Measurements from ENCODE around the gene POFUT2. TPM values are rescaled to one million over a fixed set of nuclear protein-coding genes. Genes with fewer than 3 reads are reported as not detected.
A peak's percentile ranks its signal among the peaks of the same experiment; 100 is the strongest.
"Not testable (repeated sequence)": the region's sequence is repeated elsewhere in the genome, so short reads cannot be mapped to it uniquely, and the experiment has no call there.

The POFUT2 gene
- total RNA-seq, 2 donors from 2014 or later: 16.5 to 23.5 TPM

- ATAC-seq (peak; percentile 6 to 14), DNase-seq (ENCODE audit: low spot score) (no peak)
- no peaks in the 10 kb centered on the region for H3K4me1 Mint-ChIP-seq (ENCODE audit: low read depth in 2 of 2)
- H3K4me3 Mint-ChIP-seq: no peak overlapping the region
- H3K36me3 Mint-ChIP-seq: no peaks in the 10 kb centered on the region
- H3K27ac Mint-ChIP-seq: no peak overlapping the region
- H3K9me3 Mint-ChIP-seq: no peaks in the 10 kb centered on the region
- peaks cover 21 to 36% of the 10 kb centered on the region in 2 donors for H3K27me3 Mint-ChIP-seq
Measured at GRCh38 chr21:45309987-45310381, 22.3 kb upstream of the POFUT2 start.

- ATAC-seq (no peak), DNase-seq (ENCODE audit: low spot score) (peak; percentile 62)
- no peaks in the 10 kb centered on the region for H3K36me3 Mint-ChIP-seq
- peaks cover 21 to 32% of the 10 kb centered on the region in 2 donors for H3K27me3 Mint-ChIP-seq
- no peaks in the 10 kb centered on the region for H3K9me3 Mint-ChIP-seq
- no peak overlapping the region for H3K4me3 Mint-ChIP-seq
- no peak overlapping the region for H3K27ac Mint-ChIP-seq
- H3K4me1 Mint-ChIP-seq (ENCODE audit: low read depth in 2 of 2): no peaks in the 10 kb centered on the region
Measured at GRCh38 chr21:45309069-45309986, 21.6 kb upstream of the POFUT2 start.

- DNase-seq (ENCODE audit: low spot score) (peak; percentile 49), ATAC-seq (no peak)
- no peaks in the 10 kb centered on the region for H3K4me1 Mint-ChIP-seq (ENCODE audit: low read depth in 2 of 2)
- H3K9me3 Mint-ChIP-seq: no peaks in the 10 kb centered on the region
- H3K36me3 Mint-ChIP-seq: no peaks in the 10 kb centered on the region
- no peak overlapping the region for H3K27ac Mint-ChIP-seq
- no peak overlapping the region for H3K4me3 Mint-ChIP-seq
- H3K27me3 Mint-ChIP-seq: peaks cover 18 to 25% of the 10 kb centered on the region in 2 donors
Measured at GRCh38 chr21:45308194-45309068, 20.7 kb upstream of the POFUT2 start.

GRCh38 chr21:45307597-45308158 is 20.0 kb upstream of the POFUT2 start:
- H3K27ac Mint-ChIP-seq; H3K9me3 Mint-ChIP-seq; DNase-seq (ENCODE audit: low spot score); H3K36me3 Mint-ChIP-seq; H3K4me1 Mint-ChIP-seq (ENCODE audit: low read depth in 2 of 2); ATAC-seq; H3K4me3 Mint-ChIP-seq: not testable (repeated sequence)
- H3K27me3 Mint-ChIP-seq: peaks cover 12 to 21% of the 10 kb centered on the region in 2 donors

- DNase-seq (ENCODE audit: low spot score) (no peak), ATAC-seq (no peak)
- H3K4me1 Mint-ChIP-seq (ENCODE audit: low read depth in 2 of 2): no peaks in the 10 kb centered on the region
Measured at GRCh38 chr21:45306832-45307571, 19.3 kb upstream of the POFUT2 start.

GRCh38 chr21:45306453-45306831 is 18.7 kb upstream of the POFUT2 start:
- H3K9me3 Mint-ChIP-seq: no peaks in the 10 kb centered on the region
- no peak overlapping the region for H3K4me3 Mint-ChIP-seq
- no peak for DNase-seq (ENCODE audit: low spot score)
- no peaks in the 10 kb centered on the region for H3K36me3 Mint-ChIP-seq
- no peaks in the 10 kb centered on the region for H3K4me1 Mint-ChIP-seq (ENCODE audit: low read depth in 2 of 2)
- ATAC-seq: no peak
- no peak overlapping the region for H3K27ac Mint-ChIP-seq
- peaks cover 2 to 13% of the 10 kb centered on the region in 2 donors for H3K27me3 Mint-ChIP-seq

More at GRCh38 chr21:45306832-45307571, 19.3 kb upstream of the POFUT2 start:
- Mint-ChIP-seq H3K36me3 (no peaks in the 10 kb centered on the region), H3K9me3 (no peaks in the 10 kb centered on the region), H3K27ac (no peak overlapping the region), H3K27me3 (peaks cover 7 to 16% of the 10 kb centered on the region in 2 donors), H3K4me3 (no peak overlapping the region)

GRCh38 chr21:45305836-45306235 is 18.1 kb upstream of the POFUT2 start:
- Mint-ChIP-seq H3K4me1 (ENCODE audit: low read depth in 2 of 2) (no peaks in the 10 kb centered on the region), H3K27ac (no peak overlapping the region), H3K4me3 (no peak overlapping the region), H3K36me3 (no peaks in the 10 kb centered on the region), H3K9me3 (no peaks in the 10 kb centered on the region), H3K27me3 (peaks cover 0 to 11% of the 10 kb centered on the region in 2 donors)
- no peak for ATAC-seq
- no peak for DNase-seq (ENCODE audit: low spot score)

DNA sequence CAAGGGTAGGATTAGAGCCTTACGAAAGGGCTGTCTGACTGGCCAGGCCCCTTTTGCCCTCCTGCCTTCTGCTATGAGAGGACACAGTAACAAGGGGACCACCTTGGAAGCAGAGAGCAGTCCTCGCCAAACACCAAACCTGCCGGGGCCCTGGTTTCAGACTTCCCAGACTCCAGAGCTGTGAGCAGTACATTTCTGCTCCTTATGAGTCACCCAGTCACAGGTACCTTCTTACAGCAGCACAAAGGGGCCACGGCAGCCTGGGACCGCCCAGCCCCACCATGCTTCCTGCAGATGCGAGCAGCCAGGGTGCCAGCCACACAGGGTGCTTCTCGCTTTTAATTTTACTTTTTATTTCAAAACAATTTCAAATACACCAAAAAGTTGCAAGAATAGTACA is 17.2 kb upstream of the POFUT2 start:
- H3K27me3 Mint-ChIP-seq: peaks cover 0 to 11% of the 10 kb centered on the region in 2 donors
- H3K27ac Mint-ChIP-seq: no peak overlapping the region
- no peaks in the 10 kb centered on the region for H3K9me3 Mint-ChIP-seq
- H3K36me3 Mint-ChIP-seq: no peaks in the 10 kb centered on the region
- DNase-seq (ENCODE audit: low spot score) (peak; percentile 56), ATAC-seq (no peak)
- no peaks in the 10 kb centered on the region for H3K4me1 Mint-ChIP-seq (ENCODE audit: low read depth in 2 of 2)
- H3K4me3 Mint-ChIP-seq: no peak overlapping the region

DNA sequence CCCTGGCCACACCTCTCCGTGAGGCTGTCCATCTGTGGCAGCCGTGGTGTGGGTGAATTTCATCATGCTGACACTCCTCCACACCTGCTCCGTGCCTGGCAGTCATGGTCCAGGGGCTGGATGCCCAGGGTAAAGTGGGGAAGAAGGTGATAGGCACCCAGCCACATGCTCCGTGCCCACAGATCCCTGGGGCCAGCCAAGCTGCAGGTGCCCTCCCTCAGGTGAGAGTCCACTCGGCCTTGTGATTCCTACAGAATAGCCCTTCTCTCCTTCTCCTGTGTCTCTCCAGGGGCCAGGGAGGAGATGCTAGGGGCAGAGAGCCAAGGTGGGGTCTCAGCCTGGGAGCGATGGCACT is 16.8 kb upstream of the POFUT2 start:
- no peak for ATAC-seq
- H3K9me3 Mint-ChIP-seq: no peaks in the 10 kb centered on the region
- no peak overlapping the region for H3K27ac Mint-ChIP-seq
- H3K4me3 Mint-ChIP-seq: no peak overlapping the region
- no peaks in the 10 kb centered on the region for H3K36me3 Mint-ChIP-seq
- H3K4me1 Mint-ChIP-seq (ENCODE audit: low read depth in 2 of 2): no peaks in the 10 kb centered on the region
- H3K27me3 Mint-ChIP-seq: peaks cover 0 to 11% of the 10 kb centered on the region in 2 donors
- no peak for DNase-seq (ENCODE audit: low spot score)

- Mint-ChIP-seq H3K4me3 (no peak overlapping the region), H3K9me3 (no peaks in the 10 kb centered on the region), H3K27me3 (peaks cover 0 to 8% of the 10 kb centered on the region in 2 donors), H3K4me1 (ENCODE audit: low read depth in 2 of 2) (no peaks in the 10 kb centered on the region), H3K36me3 (no peaks in the 10 kb centered on the region), H3K27ac (no peak overlapping the region)
- ATAC-seq (no peak), DNase-seq (ENCODE audit: low spot score) (peak; percentile 35)
Measured at GRCh38 chr21:45303751-45304475, 16.2 kb upstream of the POFUT2 start.

- DNase-seq (ENCODE audit: low spot score) (no peak), ATAC-seq (no peak)
- H3K27ac Mint-ChIP-seq: no peak overlapping the region
- no peak overlapping the region for H3K4me3 Mint-ChIP-seq
- H3K4me1 Mint-ChIP-seq (ENCODE audit: low read depth in 2 of 2): no peaks in the 10 kb centered on the region
- no peaks in the 10 kb centered on the region for H3K9me3 Mint-ChIP-seq
- peaks cover 0 to 5% of the 10 kb centered on the region in 2 donors for H3K27me3 Mint-ChIP-seq
- H3K36me3 Mint-ChIP-seq: no peaks in the 10 kb centered on the region
Measured at GRCh38 chr21:45303091-45303615, 15.5 kb upstream of the POFUT2 start.

GRCh38 chr21:45302082-45303061 is 14.7 kb upstream of the POFUT2 start:
- Mint-ChIP-seq H3K36me3 (no peaks in the 10 kb centered on the region), H3K27ac (no peak overlapping the region), H3K4me1 (ENCODE audit: low read depth in 2 of 2) (no peaks in the 10 kb centered on the region), H3K27me3 (no peaks in the 10 kb centered on the region), H3K4me3 (no peak overlapping the region), H3K9me3 (no peaks in the 10 kb centered on the region)
- DNase-seq (ENCODE audit: low spot score): no peak
- ATAC-seq: peak in 1 of 2 donors; percentile 64
